Measurements from ENCODE around the gene RABGAP1L. TPM values are rescaled to one million over a fixed set of nuclear protein-coding genes. Genes with fewer than 3 reads are reported as not detected.
"Not testable (repeated sequence)": the region's sequence is repeated elsewhere in the genome, so short reads cannot be mapped to it uniquely, and the experiment has no call there.

RABGAP1L gene
- total RNA-seq, 1 experiment from 2014 or later = 57.4 TPM

DNA sequence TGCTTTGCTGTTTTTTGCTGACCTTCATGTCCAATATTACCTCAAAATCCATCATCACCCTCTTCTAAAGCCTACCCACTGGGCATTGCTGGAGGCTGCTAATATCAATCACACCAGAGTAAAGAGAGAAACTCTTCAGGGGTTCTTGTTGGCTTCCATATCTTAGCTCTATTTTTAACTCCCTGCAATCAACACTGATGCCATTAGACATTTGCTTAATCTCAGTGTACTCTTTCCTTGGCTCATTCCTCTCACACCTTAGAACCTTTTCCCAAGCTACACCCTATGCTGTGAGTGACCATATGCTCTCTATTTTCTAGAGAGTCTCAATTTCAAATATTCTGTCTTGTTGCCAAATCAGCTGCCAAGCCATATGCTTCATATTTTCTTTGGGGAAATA lies 40.6 kb upstream of the RABGAP1L start:
- Histone ChIP-seq H3K36me3 (ENCODE audit: low read depth) (no peaks in the 10 kb centered on the region), H4K20me1 (ENCODE audit: insufficient read depth) (peaks cover 3% of the 10 kb centered on the region; the same call in 1 of the 2 replicates), H3K9me3 (ENCODE audit: insufficient read depth, low read depth) (0 out of 2 replicates have a peak, but pooled peaks cover 3% of the 10 kb centered on the region), H2AFZ (no peak overlapping the region), H3K9me2 (ENCODE audit: insufficient read depth) (no peaks in the 10 kb centered on the region), H3K4me1 (replicated peaks; ENCODE audit: insufficient read depth) (peaks cover 10% of the 10 kb centered on the region; the same call in 1 of the 2 replicates), H3K79me2 (ENCODE audit: low read depth) (no peaks in the 10 kb centered on the region), H3F3A (ENCODE audit: insufficient read depth, low read depth) (peaks cover 10% of the 10 kb centered on the region), H3K4me2 (no peak overlapping the region), H3K27me3 (ENCODE audit: insufficient read depth, low read depth) (no peaks in the 10 kb centered on the region), H3K27ac (no peak overlapping the region), H3K4me3 (no peak overlapping the region)
- no peak for DNase-seq
- intact Hi-C loops (cut with micrococcal nuclease; ENCODE audit: unreplicated experiment) = no loop called here
- BruUV-seq (replicated peaks) = no TSS peak
- TF ChIP-seq CTCF (conservative IDR thresholded peaks at IDR 0.05) (no peak), EZH2 (IDR thresholded peaks at IDR 0.05; ENCODE audit: low read depth) (no peak)
- CTCF ChIA-PET = no interaction called here
- POLR2A ChIA-PET (ENCODE audit: unreplicated experiment) = no interaction called here

DNA sequence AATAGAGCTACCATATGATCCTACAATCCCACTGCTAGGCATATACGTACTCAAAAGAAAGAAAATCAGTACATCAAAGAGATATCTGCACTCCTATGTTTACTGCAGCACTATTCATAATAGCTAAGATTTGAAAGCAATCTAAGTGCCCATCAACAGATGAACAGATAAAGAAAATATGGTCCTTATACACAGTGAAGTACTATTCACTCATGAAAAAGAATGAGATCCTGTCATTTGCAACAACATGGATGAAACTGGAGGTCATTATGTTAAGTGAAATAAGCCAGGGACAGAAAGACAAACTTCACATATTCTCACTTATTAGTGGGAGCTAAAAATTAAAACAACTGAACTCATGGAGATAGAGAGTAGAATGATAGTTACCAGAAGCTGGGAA lies 37.0 kb upstream of the RABGAP1L start:
- not testable (repeated sequence) for H3F3A ChIP-seq (ENCODE audit: insufficient read depth, low read depth); DNase-seq

DNA sequence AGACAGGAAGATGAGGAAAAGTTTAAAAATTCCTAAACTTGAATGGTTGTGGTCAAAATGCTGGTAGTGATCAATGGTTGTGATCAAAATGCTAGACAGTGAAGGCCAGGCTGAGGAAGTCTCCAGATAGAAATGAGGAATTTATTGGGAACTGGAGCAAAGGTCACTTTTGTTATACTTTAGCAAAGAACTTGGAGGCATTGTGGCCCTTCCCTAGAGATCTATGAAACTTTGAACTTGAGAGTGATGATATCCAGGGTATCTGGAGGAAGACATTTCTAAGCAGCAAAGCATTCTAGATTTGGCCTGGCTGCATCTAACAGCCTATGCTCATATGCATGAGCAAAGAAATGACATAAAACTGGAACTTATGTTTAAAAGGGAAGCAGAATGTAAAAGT lies 35.5 kb upstream of the RABGAP1L start:
- no peaks in the 10 kb centered on the region for H4K20me1 ChIP-seq (ENCODE audit: insufficient read depth)
- intact Hi-C loops (cut with micrococcal nuclease; ENCODE audit: unreplicated experiment) = no loop called here
- BruUV-seq (replicated peaks) = no TSS peak

More for the DNA sequence above, 37.0 kb upstream of the RABGAP1L start:
- H4K20me1 ChIP-seq (ENCODE audit: insufficient read depth); H3K9me3 ChIP-seq (ENCODE audit: insufficient read depth, low read depth); CTCF ChIA-PET; H3K4me1 ChIP-seq (replicated peaks; ENCODE audit: insufficient read depth); H3K36me3 ChIP-seq (ENCODE audit: low read depth); H3K4me2 ChIP-seq; H3K27me3 ChIP-seq (ENCODE audit: insufficient read depth, low read depth); H2AFZ ChIP-seq; BruUV-seq (replicated peaks); intact Hi-C loops (cut with micrococcal nuclease; ENCODE audit: unreplicated experiment); H3K79me2 ChIP-seq (ENCODE audit: low read depth); H3K9me2 ChIP-seq (ENCODE audit: insufficient read depth); H3K27ac ChIP-seq; H3K4me3 ChIP-seq: not testable (repeated sequence)
- POLR2A ChIA-PET (ENCODE audit: unreplicated experiment) = interaction anchor here (0.7 kb wide), 1 partner anchor 920 kb away, joined by 6 read pairs; no protein-coding TSS in a partner anchor

GRCh38 chr1:174127176-174127575 lies 32.1 kb upstream of the RABGAP1L start:
- DNase-seq; H4K20me1 ChIP-seq (ENCODE audit: insufficient read depth); POLR2A ChIA-PET (ENCODE audit: unreplicated experiment); H3F3A ChIP-seq (ENCODE audit: insufficient read depth, low read depth); H2AFZ ChIP-seq; H3K9me2 ChIP-seq (ENCODE audit: insufficient read depth); H3K4me2 ChIP-seq; CTCF ChIA-PET; H3K36me3 ChIP-seq (ENCODE audit: low read depth); H3K4me3 ChIP-seq; H3K79me2 ChIP-seq (ENCODE audit: low read depth); H3K27ac ChIP-seq; intact Hi-C loops (cut with micrococcal nuclease; ENCODE audit: unreplicated experiment); H3K27me3 ChIP-seq (ENCODE audit: insufficient read depth, low read depth); H3K4me1 ChIP-seq (replicated peaks; ENCODE audit: insufficient read depth); H3K9me3 ChIP-seq (ENCODE audit: insufficient read depth, low read depth); BruUV-seq (replicated peaks): not testable (repeated sequence)

More for the DNA sequence above, 35.5 kb upstream of the RABGAP1L start:
- no peak overlapping the region for H3K4me3 ChIP-seq
- H3K27ac ChIP-seq = no peak overlapping the region
- no peak overlapping the region for H2AFZ ChIP-seq
- TF ChIP-seq EZH2 (IDR thresholded peaks at IDR 0.05; ENCODE audit: low read depth) (no peak), CTCF (conservative IDR thresholded peaks at IDR 0.05) (no peak)
- no peaks in the 10 kb centered on the region for H3K79me2 ChIP-seq (ENCODE audit: low read depth)
- no peaks in the 10 kb centered on the region for H3F3A ChIP-seq (ENCODE audit: insufficient read depth, low read depth)
- no peak overlapping the region for H3K4me2 ChIP-seq
- H3K9me3 ChIP-seq (ENCODE audit: insufficient read depth, low read depth) = 0 out of 2 replicates have a peak, but pooled peaks cover 3% of the 10 kb centered on the region
- no peaks in the 10 kb centered on the region for H3K27me3 ChIP-seq (ENCODE audit: insufficient read depth, low read depth)
- no peaks in the 10 kb centered on the region for H3K36me3 ChIP-seq (ENCODE audit: low read depth)
- DNase-seq = no peak
- POLR2A ChIA-PET (ENCODE audit: unreplicated experiment) = no interaction called here
- CTCF ChIA-PET = no interaction called here
- H3K9me2 ChIP-seq (ENCODE audit: insufficient read depth) = no peaks in the 10 kb centered on the region
- no peaks in the 10 kb centered on the region for H3K4me1 ChIP-seq (replicated peaks; ENCODE audit: insufficient read depth)
